NCI-H2227 (cell line): ENCODE results near the gene EIPR1.

ENCODE experiments used
- DNase-seq: peaks from one replicate; lab custom pipeline; 2025; ENCODE audit not compliant: unreplicated experiment; lab: John Stamatoyannopoulos, UW

EIPR1 gene

DNA sequence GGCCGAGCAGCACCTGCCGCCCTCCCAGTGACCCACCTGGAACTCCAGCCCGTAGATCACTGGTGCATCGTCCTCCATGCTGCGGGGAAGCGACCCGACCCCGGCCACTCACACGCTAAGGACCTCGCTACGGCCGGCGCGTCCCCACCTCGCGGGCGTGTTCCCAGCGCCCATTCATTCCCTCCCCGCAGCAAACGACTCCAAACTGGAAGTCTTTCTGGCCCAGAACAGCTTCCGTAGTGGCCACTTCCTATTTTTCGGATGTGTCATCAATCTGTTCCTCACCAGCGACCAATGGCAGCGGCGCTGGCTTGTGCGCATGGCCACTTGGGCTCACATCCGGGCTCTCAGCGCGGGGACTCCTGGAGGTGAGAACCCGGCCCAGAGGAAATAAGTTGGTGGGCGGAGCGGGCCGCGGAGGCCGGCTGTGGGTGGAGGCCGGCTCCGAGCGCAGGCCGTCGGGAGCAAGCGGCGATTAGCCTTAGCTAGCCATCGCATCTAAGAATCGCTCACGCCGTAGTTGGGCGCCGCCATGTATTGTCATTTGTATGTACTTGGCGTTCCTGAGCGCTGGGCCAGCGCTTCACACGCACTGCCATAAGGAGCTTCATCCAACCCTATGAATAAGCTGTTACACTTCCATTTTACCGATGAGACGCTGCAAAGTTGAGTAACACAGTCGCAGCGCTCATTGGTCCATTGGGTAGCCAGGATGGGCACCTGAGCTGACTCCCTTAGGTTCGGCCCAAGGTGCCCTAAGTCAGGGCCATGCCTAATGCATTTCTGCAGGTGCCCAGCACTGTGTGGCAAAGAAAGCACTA is at the start of gene EIPR1:
EIPR1 (minus strand) TSS at position 207 of the 821 bp plus-strand sequence; CDS start at position 78, 129 bp downstream.
- peak; percentile 99 for DNase-seq

- no peak for DNase-seq
Observed at GRCh38 chr2:3427272-3427671, 49.7 kb upstream of the EIPR1 start.

DNA sequence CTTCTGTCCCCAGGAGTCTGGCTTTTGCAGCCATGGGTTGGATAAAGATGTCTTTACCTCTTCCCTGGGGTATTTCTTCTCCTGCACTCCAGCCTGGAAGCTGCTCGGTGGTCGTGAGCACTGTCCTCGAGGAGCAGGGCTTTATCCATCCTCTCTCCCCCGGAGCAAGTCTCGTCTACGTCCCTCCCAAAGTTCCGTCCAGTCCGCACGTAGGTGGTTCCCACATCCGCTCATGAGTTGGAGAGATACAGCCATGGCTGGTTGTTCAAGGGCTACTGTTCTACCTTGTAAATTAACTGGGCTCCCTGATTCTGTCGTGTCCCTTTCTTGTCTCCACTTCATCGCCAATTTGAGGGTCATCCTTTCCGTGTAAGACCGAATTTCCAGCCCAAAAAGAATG is 49.0 kb upstream of the EIPR1 start:
- DNase-seq: no peak

DNA sequence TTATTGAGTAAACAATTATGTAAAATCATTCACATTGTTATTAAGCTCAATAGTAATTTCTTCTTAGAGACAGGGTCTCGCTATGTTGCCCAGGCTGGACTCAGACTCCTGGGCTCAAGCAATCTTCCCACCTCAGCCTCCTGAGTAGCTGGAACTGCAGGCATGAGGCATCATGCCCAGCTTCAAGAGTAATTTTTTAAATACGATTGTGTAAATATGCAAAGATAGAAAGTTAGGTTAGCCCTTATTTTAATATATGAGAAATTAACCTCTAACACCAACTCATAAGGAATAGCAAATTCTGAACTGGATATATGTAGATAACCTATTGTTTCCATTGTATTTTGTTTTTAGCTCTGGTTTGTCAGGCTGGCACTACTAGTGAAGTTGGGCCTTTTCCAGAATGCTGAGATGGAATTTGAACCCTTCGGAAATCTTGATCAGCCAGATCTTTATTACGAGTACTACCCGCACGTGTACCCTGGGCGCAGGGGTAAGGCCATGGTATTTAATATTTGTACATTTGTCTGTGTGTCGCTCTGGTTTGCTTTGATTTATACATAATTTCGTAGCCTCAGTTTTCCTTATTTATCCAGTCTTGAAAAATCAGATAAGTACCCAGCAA is 46.7 kb upstream of the EIPR1 start:
- DNase-seq: no peak

- peak; percentile 29 for DNase-seq
Observed at GRCh38 chr2:3423492-3424170, 46.0 kb upstream of the EIPR1 start.

DNA sequence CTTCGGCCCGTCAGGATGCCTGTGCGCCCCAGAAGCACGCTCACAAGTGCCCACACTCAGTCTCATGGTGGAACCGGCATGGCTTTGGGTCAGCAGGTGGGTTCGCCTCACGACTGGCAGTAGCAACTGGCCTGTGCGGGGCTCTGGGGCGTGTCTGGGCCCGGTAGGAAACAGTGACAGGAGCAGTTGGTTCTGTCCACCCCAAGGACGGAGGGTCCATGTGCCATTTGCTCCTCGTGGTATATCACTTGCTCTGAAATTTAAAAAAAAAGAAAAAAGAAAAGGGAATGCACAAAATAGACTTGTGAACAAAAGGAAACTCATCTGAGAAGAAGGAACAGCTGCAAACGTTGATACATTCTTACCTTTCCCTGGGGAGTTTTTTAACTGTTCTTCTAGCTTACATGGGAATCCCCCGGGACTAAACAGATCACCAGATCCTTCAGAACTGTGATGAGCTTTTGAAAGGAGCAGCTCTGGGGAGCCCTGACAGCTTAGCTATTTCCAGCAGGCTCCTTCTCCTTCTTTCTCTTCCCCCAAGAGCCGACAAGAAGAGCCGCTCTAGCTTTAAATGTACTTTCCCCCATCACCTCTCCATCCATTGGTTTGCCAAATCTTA is 44.7 kb upstream of the EIPR1 start:
- DNase-seq: no peak

- DNase-seq: no peak
Observed at GRCh38 chr2:3421580-3421979, 44.0 kb upstream of the EIPR1 start.

DNA sequence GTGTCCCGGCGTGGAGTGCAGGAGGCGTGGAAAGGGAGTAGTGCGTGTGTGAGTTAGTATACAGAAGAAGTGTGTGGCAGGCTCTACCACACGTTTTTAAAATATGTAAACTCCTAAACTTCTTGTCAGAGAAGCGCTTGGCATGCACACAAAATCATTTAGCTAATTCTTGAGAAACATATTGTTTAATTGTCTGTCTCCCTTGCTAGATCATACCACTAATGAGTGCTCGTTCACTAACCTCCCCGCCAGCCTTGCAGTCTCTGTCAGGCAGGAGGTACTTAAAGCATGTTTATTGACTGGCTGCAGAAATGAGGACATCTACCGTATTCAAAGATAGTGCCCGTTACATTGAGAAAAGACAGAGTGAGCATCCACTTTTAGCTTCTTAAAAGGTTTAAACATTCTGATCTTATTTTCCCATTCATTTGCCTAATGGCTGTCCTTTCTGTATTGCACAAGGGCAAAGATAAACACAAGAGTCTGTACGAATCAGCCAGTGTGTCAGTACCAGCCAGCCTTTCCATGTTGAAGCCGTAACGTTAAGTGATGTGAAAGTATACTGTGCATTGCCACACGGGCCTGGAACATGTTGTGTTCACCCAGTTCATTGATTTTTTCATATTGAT is 43.3 kb upstream of the EIPR1 start:
- no peak for DNase-seq

DNA sequence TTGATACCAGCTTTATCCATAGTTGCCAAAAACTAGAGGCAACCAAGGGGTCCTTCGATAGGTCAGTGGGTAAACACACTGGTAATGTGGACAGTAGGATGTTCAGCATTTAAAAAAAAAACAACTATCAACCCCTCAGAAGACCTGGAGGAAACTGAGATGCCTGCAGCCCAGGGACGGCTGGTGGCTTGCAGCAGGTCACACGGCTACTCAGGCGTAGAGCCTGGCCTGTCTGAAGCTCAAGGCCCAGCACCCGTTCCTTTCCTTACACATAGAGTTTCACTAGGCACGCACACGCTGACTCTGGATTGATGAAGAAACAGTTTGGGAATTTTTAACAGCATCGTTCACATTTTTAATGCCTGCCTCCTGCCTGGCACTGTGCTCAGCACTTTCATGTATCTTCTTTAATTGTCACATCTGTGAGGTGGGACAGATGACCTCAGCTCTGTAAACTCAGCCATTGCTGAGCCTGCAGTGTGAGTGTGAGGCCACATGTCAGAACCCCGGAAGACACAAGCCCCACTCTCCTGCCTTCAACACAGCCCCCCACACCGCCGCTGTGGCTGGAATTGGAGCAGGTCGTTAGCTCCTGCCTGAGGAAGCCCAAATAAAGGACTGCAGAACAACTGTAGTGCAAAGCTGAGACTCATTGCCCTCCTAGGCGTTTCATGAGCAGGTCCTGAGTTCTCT is 42.6 kb upstream of the EIPR1 start:
- no peak for DNase-seq

GRCh38 chr2:3418766-3419404 is 41.3 kb upstream of the EIPR1 start:
- no peak for DNase-seq

GRCh38 chr2:3414133-3414860 is 36.7 kb upstream of the EIPR1 start:
- no peak for DNase-seq

DNA sequence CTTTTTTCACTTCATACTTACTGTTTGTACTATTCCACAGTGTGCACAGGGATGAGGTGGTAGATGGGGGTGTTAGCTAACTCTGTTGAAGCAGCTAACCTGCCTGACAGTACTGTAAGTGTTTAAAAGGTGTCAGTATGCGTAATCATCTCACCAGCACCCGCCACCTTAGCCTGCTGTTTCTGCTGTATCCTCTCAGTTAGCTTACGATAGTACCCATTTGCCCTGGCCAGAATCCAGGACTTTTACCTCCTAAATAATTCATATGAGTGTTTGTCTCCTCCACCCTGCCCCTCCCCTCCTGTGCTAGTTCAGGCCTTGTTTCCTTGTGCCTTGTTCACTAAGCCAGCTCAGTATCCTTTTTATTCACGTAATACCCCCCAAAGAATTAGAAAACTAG is 36.1 kb upstream of the EIPR1 start:
- no peak for DNase-seq

- DNase-seq: no peak
Observed at GRCh38 chr2:3411103-3411502, 33.5 kb upstream of the EIPR1 start.

GRCh38 chr2:3409627-3410170 is 32.1 kb upstream of the EIPR1 start:
- DNase-seq: no peak

DNA sequence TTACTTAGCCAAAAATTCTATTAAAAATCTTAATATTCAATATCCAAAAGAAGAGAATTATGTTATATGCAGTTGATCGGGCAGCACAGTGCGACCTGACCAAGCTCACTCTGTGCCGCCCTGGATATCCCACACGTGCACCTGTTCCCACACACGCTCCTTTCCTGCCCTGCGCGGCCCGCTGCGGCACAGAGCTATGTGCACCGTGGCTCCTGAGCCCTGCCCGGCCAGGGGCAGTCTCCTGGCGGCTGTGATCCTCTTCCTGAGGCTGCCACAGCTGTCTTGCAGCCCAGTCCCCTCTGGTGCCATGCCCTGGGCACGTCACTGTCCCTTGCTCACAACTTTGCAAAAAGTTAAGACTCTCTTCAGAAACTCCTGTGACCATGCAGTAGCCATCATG is 31.2 kb upstream of the EIPR1 start:
- DNase-seq: no peak

- DNase-seq: no peak
Observed at GRCh38 chr2:3406501-3406900, 28.9 kb upstream of the EIPR1 start.

GRCh38 chr2:3405876-3406275 is 28.3 kb upstream of the EIPR1 start:
- no peak for DNase-seq

DNA sequence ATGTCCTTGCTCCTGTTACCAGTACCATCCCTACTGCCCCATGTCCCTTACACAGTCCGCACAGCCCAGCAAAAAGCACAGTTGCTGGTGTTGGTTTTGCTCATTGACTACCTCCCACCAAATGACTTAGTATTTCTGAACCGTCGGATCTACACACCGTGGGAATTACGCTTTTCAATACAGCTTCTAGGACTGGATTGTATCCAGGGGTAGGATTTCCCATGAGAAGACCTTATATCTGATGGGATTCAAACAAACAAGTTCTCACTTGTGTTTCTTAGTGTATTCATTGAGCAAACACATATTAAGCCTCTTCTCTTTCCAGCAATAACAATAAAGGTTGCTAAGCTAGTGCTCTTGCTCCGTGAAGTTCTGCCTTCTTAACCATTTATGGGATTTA is 27.7 kb upstream of the EIPR1 start:
- no peak for DNase-seq

DNA sequence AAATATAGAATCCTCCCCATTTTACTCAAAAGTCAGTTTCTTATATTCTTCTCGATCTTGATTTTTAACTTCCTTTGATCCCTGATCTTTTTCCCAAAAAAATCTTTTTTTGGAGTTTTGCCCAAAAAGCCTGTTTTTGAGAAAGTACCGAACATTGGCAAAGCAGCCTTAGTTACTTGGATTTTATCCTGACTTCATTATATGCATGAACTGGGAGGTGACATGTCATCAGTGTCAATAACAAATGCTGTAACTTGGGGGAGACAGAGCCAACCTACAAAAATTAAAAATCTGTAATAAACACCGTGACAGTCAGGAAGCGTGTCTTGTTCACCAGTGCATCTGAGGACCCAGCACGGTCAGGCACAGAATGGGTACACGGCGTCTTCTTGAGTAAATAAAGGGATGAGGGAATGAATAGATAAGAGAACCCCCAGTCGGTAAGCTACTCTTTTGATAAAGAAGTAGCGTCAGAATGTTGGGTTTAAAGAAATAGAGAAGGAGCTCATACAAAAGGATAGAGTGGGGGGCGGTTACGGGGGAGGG is 26.8 kb upstream of the EIPR1 start:
- DNase-seq: no peak
